GM23338 (cell line): ENCODE results near the gene SHISAL2A.

Experiments
- CREB1 ChIP-seq: fragments of 250-450 bp; sonication (Bioruptor Pico); IDR thresholded peaks from 2 replicates; pipeline ENCODE4 v1.5.0; 2020; ENCODE audit warnings: low read depth, mild to moderate bottlenecking, moderate library complexity
- EZH2 ChIP-seq: fragments of 200-600 bp; sonication (generic); IDR thresholded peaks from one replicate; pipeline ENCODE4 v1.8.0; 2017; ENCODE audit warnings: antibody characterized with exemption, mild to moderate bottlenecking, low read depth; ENCODE audit not compliant: unreplicated experiment
- EZH2phosphoT487 ChIP-seq: fragments of 200-600 bp; sonication (generic); IDR thresholded peaks from one replicate; pipeline ENCODE4 v1.8.1; 2018; ENCODE audit warnings: antibody characterized with exemption; ENCODE audit not compliant: unreplicated experiment
- JUNB ChIP-seq: IDR thresholded peaks from one replicate; pipeline ENCODE4 v1.6.1; 2016; ENCODE audit warnings: antibody characterized with exemption; ENCODE audit not compliant: unreplicated experiment
- POLR2AphosphoS5 ChIP-seq: IDR thresholded peaks from 2 replicates; pipeline ENCODE4 v1.6.1; 2016; ENCODE audit warnings: antibody characterized with exemption, low read depth
- ZNF114 ChIP-seq: fragments of 250-450 bp; sonication (Bioruptor Pico); IDR thresholded peaks from 2 replicates; pipeline ENCODE4 v1.5.0; 2020; ENCODE audit warnings: mild to moderate bottlenecking, moderate library complexity
- ZNF331 ChIP-seq: fragments of 250-450 bp; sonication (Bioruptor Pico); IDR thresholded peaks from 2 replicates; pipeline ENCODE4 v1.5.0; 2020; ENCODE audit warnings: low read depth, mild to moderate bottlenecking, moderate library complexity
- TF ChIP-seq, protein P1 (sequence below), 2 experiments: fragments of 200-600 bp in 1 of 2; sonication (generic) in 1 of 2; conservative IDR thresholded peaks; 2 replicates each; pipeline versions ENCODE4 v1.5.1 to v1.6.1; 2016 to 2017; ENCODE audit warnings: antibody characterized with exemption in 2 of 2, low read depth in 2 of 2, mild to moderate bottlenecking in 2 of 2, moderate library complexity in 1 of 2
- TF ChIP-seq, protein P2 (sequence below): IDR thresholded peaks from one replicate; pipeline ENCODE4 v1.6.1; 2018; ENCODE audit warnings: antibody characterized with exemption; ENCODE audit not compliant: unreplicated experiment
- TF ChIP-seq, protein P3 (sequence below): IDR thresholded peaks from 2 replicates; pipeline ENCODE4 v1.6.1; 2016; ENCODE audit warnings: antibody characterized with exemption

DNA sequence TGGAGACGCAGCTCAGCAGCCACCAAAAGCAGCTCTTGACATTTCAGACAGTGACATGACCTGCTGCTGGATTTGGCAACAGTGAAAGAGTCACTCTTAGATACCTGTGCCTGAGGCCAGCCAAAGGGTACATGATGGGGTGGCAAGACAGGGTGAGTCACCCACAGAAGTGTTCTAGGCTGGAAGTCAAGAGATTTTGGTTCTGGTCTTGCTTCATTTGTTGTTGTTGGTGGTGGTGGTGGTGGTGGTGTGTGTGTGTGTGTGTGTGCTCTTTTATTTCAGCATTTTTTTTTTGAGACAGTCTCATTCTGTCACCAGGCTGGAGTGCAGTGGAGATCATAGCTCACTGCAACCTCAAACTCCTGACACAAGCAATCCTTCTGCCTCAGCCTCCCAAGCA is 25.8 kb downstream of the SHISAL2A start:
- TF ChIP-seq, protein P1, sequence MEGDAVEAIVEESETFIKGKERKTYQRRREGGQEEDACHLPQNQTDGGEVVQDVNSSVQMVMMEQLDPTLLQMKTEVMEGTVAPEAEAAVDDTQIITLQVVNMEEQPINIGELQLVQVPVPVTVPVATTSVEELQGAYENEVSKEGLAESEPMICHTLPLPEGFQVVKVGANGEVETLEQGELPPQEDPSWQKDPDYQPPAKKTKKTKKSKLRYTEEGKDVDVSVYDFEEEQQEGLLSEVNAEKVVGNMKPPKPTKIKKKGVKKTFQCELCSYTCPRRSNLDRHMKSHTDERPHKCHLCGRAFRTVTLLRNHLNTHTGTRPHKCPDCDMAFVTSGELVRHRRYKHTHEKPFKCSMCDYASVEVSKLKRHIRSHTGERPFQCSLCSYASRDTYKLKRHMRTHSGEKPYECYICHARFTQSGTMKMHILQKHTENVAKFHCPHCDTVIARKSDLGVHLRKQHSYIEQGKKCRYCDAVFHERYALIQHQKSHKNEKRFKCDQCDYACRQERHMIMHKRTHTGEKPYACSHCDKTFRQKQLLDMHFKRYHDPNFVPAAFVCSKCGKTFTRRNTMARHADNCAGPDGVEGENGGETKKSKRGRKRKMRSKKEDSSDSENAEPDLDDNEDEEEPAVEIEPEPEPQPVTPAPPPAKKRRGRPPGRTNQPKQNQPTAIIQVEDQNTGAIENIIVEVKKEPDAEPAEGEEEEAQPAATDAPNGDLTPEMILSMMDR (conservative IDR thresholded peaks at IDR 0.05; ENCODE audit: low read depth in 2 of 2) = no peak
- no peak for TF ChIP-seq EZH2
- no peak for TF ChIP-seq CREB1 (CRISPR knock-in tag)
- TF ChIP-seq, protein P2, sequence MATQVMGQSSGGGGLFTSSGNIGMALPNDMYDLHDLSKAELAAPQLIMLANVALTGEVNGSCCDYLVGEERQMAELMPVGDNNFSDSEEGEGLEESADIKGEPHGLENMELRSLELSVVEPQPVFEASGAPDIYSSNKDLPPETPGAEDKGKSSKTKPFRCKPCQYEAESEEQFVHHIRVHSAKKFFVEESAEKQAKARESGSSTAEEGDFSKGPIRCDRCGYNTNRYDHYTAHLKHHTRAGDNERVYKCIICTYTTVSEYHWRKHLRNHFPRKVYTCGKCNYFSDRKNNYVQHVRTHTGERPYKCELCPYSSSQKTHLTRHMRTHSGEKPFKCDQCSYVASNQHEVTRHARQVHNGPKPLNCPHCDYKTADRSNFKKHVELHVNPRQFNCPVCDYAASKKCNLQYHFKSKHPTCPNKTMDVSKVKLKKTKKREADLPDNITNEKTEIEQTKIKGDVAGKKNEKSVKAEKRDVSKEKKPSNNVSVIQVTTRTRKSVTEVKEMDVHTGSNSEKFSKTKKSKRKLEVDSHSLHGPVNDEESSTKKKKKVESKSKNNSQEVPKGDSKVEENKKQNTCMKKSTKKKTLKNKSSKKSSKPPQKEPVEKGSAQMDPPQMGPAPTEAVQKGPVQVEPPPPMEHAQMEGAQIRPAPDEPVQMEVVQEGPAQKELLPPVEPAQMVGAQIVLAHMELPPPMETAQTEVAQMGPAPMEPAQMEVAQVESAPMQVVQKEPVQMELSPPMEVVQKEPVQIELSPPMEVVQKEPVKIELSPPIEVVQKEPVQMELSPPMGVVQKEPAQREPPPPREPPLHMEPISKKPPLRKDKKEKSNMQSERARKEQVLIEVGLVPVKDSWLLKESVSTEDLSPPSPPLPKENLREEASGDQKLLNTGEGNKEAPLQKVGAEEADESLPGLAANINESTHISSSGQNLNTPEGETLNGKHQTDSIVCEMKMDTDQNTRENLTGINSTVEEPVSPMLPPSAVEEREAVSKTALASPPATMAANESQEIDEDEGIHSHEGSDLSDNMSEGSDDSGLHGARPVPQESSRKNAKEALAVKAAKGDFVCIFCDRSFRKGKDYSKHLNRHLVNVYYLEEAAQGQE = no peak
- no peak for TF ChIP-seq ZNF114
- TF ChIP-seq ZNF331 (CRISPR knock-in tag) = no peak
- TF ChIP-seq POLR2AphosphoS5 = no peak
- TF ChIP-seq JUNB = no peak
- no peak for TF ChIP-seq EZH2phosphoT487
- TF ChIP-seq, protein P3, sequence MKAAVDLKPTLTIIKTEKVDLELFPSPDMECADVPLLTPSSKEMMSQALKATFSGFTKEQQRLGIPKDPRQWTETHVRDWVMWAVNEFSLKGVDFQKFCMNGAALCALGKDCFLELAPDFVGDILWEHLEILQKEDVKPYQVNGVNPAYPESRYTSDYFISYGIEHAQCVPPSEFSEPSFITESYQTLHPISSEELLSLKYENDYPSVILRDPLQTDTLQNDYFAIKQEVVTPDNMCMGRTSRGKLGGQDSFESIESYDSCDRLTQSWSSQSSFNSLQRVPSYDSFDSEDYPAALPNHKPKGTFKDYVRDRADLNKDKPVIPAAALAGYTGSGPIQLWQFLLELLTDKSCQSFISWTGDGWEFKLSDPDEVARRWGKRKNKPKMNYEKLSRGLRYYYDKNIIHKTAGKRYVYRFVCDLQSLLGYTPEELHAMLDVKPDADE = no peak
